Measurements from ENCODE around the gene PHGDH. TPM values are rescaled to one million over a fixed set of nuclear protein-coding genes. Genes with fewer than 3 reads are reported as not detected.
"Not testable (repeated sequence)": the region's sequence is repeated elsewhere in the genome, so short reads cannot be mapped to it uniquely, and the experiment has no call there.

The PHGDH gene
- total and polyA plus RNA-seq, 9 donors, result 50.6 to 105 (median 76.1) TPM

DNA sequence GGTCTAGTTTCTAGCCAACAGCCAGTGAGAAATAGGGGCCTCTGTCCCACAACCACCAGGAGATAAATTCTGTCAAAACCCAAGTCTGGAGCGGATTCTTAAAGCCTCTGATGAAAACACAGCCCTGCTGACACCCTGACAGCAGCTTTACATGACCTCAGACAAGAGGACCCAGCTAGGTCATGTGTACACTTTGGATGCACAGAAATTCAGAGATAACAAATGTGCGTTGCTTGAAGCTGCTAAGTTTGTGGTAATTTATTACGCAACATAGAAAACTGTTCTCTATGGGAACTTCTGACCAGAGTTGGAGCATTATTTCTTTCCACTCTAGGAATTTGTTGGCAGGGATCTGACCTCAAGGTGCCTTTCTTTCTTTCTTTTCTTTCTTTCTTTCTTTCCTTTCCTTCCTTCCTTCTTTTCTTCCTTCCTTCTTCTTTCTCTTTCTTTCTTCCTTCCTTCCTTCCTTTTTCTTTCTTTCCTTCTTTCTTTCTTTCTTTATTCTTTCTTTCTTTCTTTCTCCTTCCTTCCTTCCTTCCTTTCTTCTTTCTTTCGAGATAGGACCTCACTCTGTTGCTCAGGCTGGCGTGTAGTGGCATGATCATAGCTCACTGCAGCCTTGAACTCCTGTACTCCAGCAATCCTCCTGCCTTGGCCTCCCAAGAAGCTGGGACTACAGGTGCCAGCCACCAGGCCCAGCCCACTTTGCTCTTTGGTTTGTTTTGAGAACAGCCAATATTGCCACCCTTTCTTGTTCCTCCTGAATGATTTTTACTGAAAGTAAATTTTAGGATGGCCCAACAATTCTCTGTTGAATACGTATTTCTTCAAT is 71.8 kb downstream of the PHGDH start:
- Histone ChIP-seq H3K36me3 (ENCODE audit: control insufficient read depth, insufficient read depth, low read length) (no peaks in the 10 kb centered on the region), H3K27ac (ENCODE audit: low read length) (peak overlapping the region; percentile 71), H3K4me1 (ENCODE audit: control insufficient read depth, insufficient read depth, low read length) (peaks cover 30% of the 10 kb centered on the region), H3K27me3 (ENCODE audit: control insufficient read depth, insufficient read depth, low read length) (no peaks in the 10 kb centered on the region), H3K9me3 (replicated peaks; ENCODE audit: control insufficient read depth, low read depth, low read length) (no peaks in the 10 kb centered on the region), H3K4me3 (ENCODE audit: low read length) (no peak overlapping the region)
- 69% methylated on average over 2 of the region's 6 CpGs for WGBS (ENCODE audit: insufficient coverage)
- peak; percentile 49 for DNase-seq

DNA sequence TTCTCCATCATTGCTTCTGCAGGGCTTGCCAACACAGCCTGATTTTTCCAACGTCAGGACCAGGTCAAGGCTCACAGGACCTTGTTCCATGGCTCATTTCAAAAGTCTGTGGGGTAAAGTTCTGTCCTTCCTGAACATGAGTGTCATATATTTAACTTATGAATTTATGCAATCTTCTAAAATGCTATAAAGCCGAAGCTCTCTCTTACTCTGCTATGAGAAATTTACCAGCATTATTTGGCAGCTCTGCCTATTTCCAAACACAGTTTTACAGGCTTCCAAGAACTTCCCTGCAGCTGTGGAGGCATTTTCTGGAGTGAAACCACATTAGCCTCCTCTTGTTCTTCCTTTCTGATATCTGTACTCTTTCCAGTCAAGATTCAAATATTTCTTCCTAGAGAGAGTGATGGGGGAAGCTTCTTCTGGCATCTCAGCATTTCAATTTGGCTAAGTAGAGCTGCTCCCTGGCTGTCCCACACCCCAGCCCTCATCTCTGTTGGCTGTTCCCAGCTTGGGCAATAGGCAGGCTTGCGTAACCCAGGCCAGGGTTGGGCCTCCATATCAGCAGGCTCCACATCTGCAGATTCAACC is 72.6 kb downstream of the PHGDH start:
- Histone ChIP-seq H3K27me3 (ENCODE audit: control insufficient read depth, insufficient read depth, low read length) (no peaks in the 10 kb centered on the region), H3K4me1 (ENCODE audit: control insufficient read depth, insufficient read depth, low read length) (peaks cover 30% of the 10 kb centered on the region), H3K4me3 (ENCODE audit: low read length) (no peak overlapping the region), H3K36me3 (ENCODE audit: control insufficient read depth, insufficient read depth, low read length) (no peaks in the 10 kb centered on the region), H3K9me3 (replicated peaks; ENCODE audit: control insufficient read depth, low read depth, low read length) (no peaks in the 10 kb centered on the region), H3K27ac (ENCODE audit: low read length) (peak overlapping the region; percentile 71)
- DNase-seq, result peak; percentile 92
- no CpG with 5 or more reads among the region's 3 CpGs for WGBS (ENCODE audit: insufficient coverage)

- peaks cover 21% of the 10 kb centered on the region for H3K4me1 ChIP-seq (ENCODE audit: control insufficient read depth, insufficient read depth, low read length)
- no CpG with 5 or more reads among the region's 7 CpGs for WGBS (ENCODE audit: insufficient coverage)
- not testable (repeated sequence) for H3K27ac ChIP-seq (ENCODE audit: low read length); H3K4me3 ChIP-seq (ENCODE audit: low read length); DNase-seq; H3K27me3 ChIP-seq (ENCODE audit: control insufficient read depth, insufficient read depth, low read length); H3K36me3 ChIP-seq (ENCODE audit: control insufficient read depth, insufficient read depth, low read length); H3K9me3 ChIP-seq (replicated peaks; ENCODE audit: control insufficient read depth, low read depth, low read length)
Measured at GRCh38 chr1:119786046-119786445, 74.3 kb downstream of the PHGDH start.

DNA sequence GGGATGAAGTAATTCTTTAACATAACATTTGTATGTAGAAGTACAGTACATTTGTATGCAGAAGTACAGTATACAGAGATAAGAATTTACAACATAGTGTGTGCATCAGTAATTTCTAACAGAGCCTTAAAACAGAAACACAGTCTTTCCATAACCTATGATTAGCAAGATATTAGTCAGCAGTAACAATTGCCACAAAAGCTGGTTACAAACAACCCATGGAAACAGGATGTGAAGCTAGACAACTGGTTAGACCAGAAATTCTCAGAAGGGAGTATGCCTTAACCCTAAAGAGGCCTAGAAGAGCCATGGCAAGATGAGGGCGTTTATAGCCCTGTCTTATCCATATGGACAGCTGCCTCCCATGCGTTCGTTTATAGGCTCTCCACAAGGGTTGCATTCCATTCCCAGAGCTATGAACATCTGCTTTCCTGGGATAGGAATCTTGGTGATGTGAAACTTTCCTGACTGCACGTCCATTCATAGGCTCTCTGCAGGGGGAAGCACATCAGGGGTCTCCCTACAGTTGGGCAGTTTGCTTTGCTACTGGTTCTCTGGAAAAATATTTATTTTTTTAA is 74.8 kb downstream of the PHGDH start:
- H3K27ac ChIP-seq (ENCODE audit: low read length); H3K9me3 ChIP-seq (replicated peaks; ENCODE audit: control insufficient read depth, low read depth, low read length); DNase-seq; H3K36me3 ChIP-seq (ENCODE audit: control insufficient read depth, insufficient read depth, low read length); H3K27me3 ChIP-seq (ENCODE audit: control insufficient read depth, insufficient read depth, low read length); H3K4me3 ChIP-seq (ENCODE audit: low read length): not testable (repeated sequence)
- H3K4me1 ChIP-seq (ENCODE audit: control insufficient read depth, insufficient read depth, low read length), result peaks cover 21% of the 10 kb centered on the region
- WGBS (ENCODE audit: insufficient coverage), result no CpG with 5 or more reads among the region's 4 CpGs

GRCh38 chr1:119787776-119788175 is 76.0 kb downstream of the PHGDH start:
- peaks cover 16% of the 10 kb centered on the region for H3K4me1 ChIP-seq (ENCODE audit: control insufficient read depth, insufficient read depth, low read length)
- H3K27ac ChIP-seq (ENCODE audit: low read length), result no peak overlapping the region
- peak; percentile 30 for DNase-seq
- no peaks in the 10 kb centered on the region for H3K9me3 ChIP-seq (replicated peaks; ENCODE audit: control insufficient read depth, low read depth, low read length)
- H3K36me3 ChIP-seq (ENCODE audit: control insufficient read depth, insufficient read depth, low read length), result no peaks in the 10 kb centered on the region
- H3K27me3 ChIP-seq (ENCODE audit: control insufficient read depth, insufficient read depth, low read length), result no peaks in the 10 kb centered on the region
- WGBS (ENCODE audit: insufficient coverage), result no CpG with 5 or more reads among the region's 2 CpGs
- H3K4me3 ChIP-seq (ENCODE audit: low read length), result no peak overlapping the region

GRCh38 chr1:119790451-119791198 is 78.9 kb downstream of the PHGDH start:
- Histone ChIP-seq H3K36me3 (ENCODE audit: control insufficient read depth, insufficient read depth, low read length) (no peaks in the 10 kb centered on the region), H3K9me3 (replicated peaks; ENCODE audit: control insufficient read depth, low read depth, low read length) (no peaks in the 10 kb centered on the region), H3K27ac (ENCODE audit: low read length) (no peak overlapping the region), H3K27me3 (ENCODE audit: control insufficient read depth, insufficient read depth, low read length) (no peaks in the 10 kb centered on the region), H3K4me1 (ENCODE audit: control insufficient read depth, insufficient read depth, low read length) (peaks cover 4% of the 10 kb centered on the region), H3K4me3 (ENCODE audit: low read length) (no peak overlapping the region)
- WGBS (ENCODE audit: insufficient coverage), result 58% methylated on average over 3 of the region's 9 CpGs
- no peak for DNase-seq

GRCh38 chr1:119791377-119791776 is 79.6 kb downstream of the PHGDH start:
- H3K9me3 ChIP-seq (replicated peaks; ENCODE audit: control insufficient read depth, low read depth, low read length), result no peaks in the 10 kb centered on the region
- no peaks in the 10 kb centered on the region for H3K27me3 ChIP-seq (ENCODE audit: control insufficient read depth, insufficient read depth, low read length)
- no peak overlapping the region for H3K4me3 ChIP-seq (ENCODE audit: low read length)
- WGBS (ENCODE audit: insufficient coverage), result no CpG with 5 or more reads among the region's 4 CpGs
- H3K36me3 ChIP-seq (ENCODE audit: control insufficient read depth, insufficient read depth, low read length), result no peaks in the 10 kb centered on the region
- peaks cover 6% of the 10 kb centered on the region for H3K4me1 ChIP-seq (ENCODE audit: control insufficient read depth, insufficient read depth, low read length)
- no peak overlapping the region for H3K27ac ChIP-seq (ENCODE audit: low read length)
- no peak for DNase-seq

Other genes starting within 250 kb of the PHGDH start
- 0.53 TPM for gene HSD3B1, start 204.7 kb upstream of the PHGDH start, total RNA-seq
- gene HSD3B1, start 204.7 kb upstream of the PHGDH start, polyA plus RNA-seq (ENCODE audit: insufficient read depth in 1 of 8, insufficient read length in 8 of 8, low replicate concordance in 1 of 8), result under 1 TPM in 6 of 8 donors, not detected in 2; 0.13 to 0.42 (median 0.31) TPM
- 10.1 TPM for gene ZNF697, start 63.7 kb upstream of the PHGDH start, total RNA-seq
- 10 to 100 TPM in 2 of 8 donors, 1 to 10 TPM in 6; 8.0 to 11.6 (median 9.8) TPM for gene ZNF697, start 63.7 kb upstream of the PHGDH start, polyA plus RNA-seq (ENCODE audit: insufficient read depth in 1 of 8, insufficient read length in 8 of 8, low replicate concordance in 1 of 8)
- 0.13 TPM for gene HMGCS2, start 57.0 kb downstream of the PHGDH start, total RNA-seq
- gene HMGCS2, start 57.0 kb downstream of the PHGDH start, polyA plus RNA-seq (ENCODE audit: insufficient read depth in 1 of 8, insufficient read length in 8 of 8, low replicate concordance in 1 of 8), result 1 to 10 TPM in 3 of 8 donors, under 1 TPM in 1, not detected in 4; 0.14 to 2.9 (median 1.3) TPM
- gene REG4, start 99.5 kb downstream of the PHGDH start, total RNA-seq, result not detected
- gene REG4, start 99.5 kb downstream of the PHGDH start, polyA plus RNA-seq (ENCODE audit: insufficient read depth in 1 of 8, insufficient read length in 8 of 8, low replicate concordance in 1 of 8), result 10 to 100 TPM in 1 of 8 donors, 1 to 10 TPM in 1, under 1 TPM in 2, not detected in 4; 0.07 to 15.1 (median 3.1) TPM
- gene ADAM30, start 184.6 kb downstream of the PHGDH start, total RNA-seq, result not detected
- not detected for gene ADAM30, start 184.6 kb downstream of the PHGDH start, polyA plus RNA-seq (ENCODE audit: insufficient read depth in 1 of 8, insufficient read length in 8 of 8, low replicate concordance in 1 of 8)